Spleen (tissue), 11 donors: Measurements from ENCODE around the gene PTPDC1. TPM values are rescaled to one million over a fixed set of nuclear protein-coding genes. Genes with fewer than 3 reads are reported as not detected.
"Not testable (repeated sequence)": the region's sequence is repeated elsewhere in the genome, so short reads cannot be mapped to it uniquely, and the experiment has no call there.

Experiments used
- DNase-seq: peaks from one replicate; pipeline ENCODE4 v3.0.0-alpha.2; 2020
- H3K27ac ChIP-seq, 8 donors: fragments of 200-600 bp; sonication (generic) in 7 of 8; 1 replicate in 4 of 8; 2 replicates in 4 of 8; pipeline versions ENCODE4 v1.5.0 to v1.8.0; 2016 to 2021; ENCODE audit warnings: inconsistent platforms in 4 of 8, mild to moderate bottlenecking in 4 of 8, moderate library complexity in 1 of 8
- H3K27me3 ChIP-seq, 7 donors: fragments of 200-600 bp; sonication (generic) in 6 of 7; replicated peaks in 1 of 7; 1 replicate in 4 of 7; 2 replicates in 3 of 7; pipeline versions ENCODE4 v1.5.0 to v1.8.0; 2016 to 2021; ENCODE audit warnings: inconsistent platforms in 3 of 7, mild to moderate bottlenecking in 1 of 7
- H3K36me3 ChIP-seq, 6 donors: fragments of 200-600 bp; sonication (generic) in 5 of 6; 1 replicate in 4 of 6; 2 replicates in 2 of 6; pipeline versions ENCODE4 v1.5.0 to v1.8.0; 2016 to 2021; ENCODE audit warnings: inconsistent platforms in 2 of 6
- H3K4me1 ChIP-seq, 6 donors: fragments of 200-600 bp; sonication (generic) in 5 of 6; 1 replicate in 3 of 6; 2 replicates in 3 of 6; pipeline versions ENCODE4 v1.5.0 to v1.8.0; 2016 to 2021; ENCODE audit warnings: inconsistent platforms in 3 of 6
- H3K4me3 ChIP-seq, 8 donors: fragments of 200-600 bp; sonication (generic) in 7 of 8; 1 replicate in 4 of 8; 2 replicates in 4 of 8; pipeline versions ENCODE4 v1.5.0 to v1.8.0; 2016 to 2021; ENCODE audit warnings: inconsistent platforms in 4 of 8, mild to moderate bottlenecking in 4 of 8, moderate library complexity in 2 of 8
- H3K9me3 ChIP-seq, 8 donors: fragments of 200-600 bp; sonication (generic) in 7 of 8; 1 replicate in 4 of 8; 2 replicates in 4 of 8; pipeline versions ENCODE4 v1.5.0 to v1.8.0; 2016 to 2021; ENCODE audit warnings: inconsistent platforms in 4 of 8
- POLR2A ChIP-seq, 3 donors: fragments of 450-650 bp; IDR thresholded peaks; one replicate each; pipeline ENCODE4 v1.5.1; 2017; ENCODE audit warnings: antibody characterized with exemption in 3 of 3, mild to moderate bottlenecking in 1 of 3
- POLR2AphosphoS5 ChIP-seq, 3 donors: sonication (generic); formaldehyde crosslinking; IDR thresholded peaks; one replicate each; pipeline ENCODE4 v1.5.1; 2017; ENCODE audit warnings: antibody characterized with exemption in 3 of 3
- WGBS, 5 donors: extraction: QIAGEN DNeasy Blood & Tissue Kit in 3 of 5; methylation state at CpG; one replicate each; pipeline versions ENCODE4 v1.1.5 to v1.1.7; 2013 to 2018; 5-methylcytosine and 5-hydroxymethylcytosine counted together
- intact Hi-C: fragments of 100-400 bp; cut with DNase I; formaldehyde crosslinking; loops from one replicate; pipeline ENCODE4 v1.15.0; 2023; ENCODE audit warnings: low total_unique reads
- polyA plus RNA-seq, 3 donors: library from polyadenylated mRNA; stranded (reverse); fragments of 200-250 nt; gene quantifications; one replicate each; pipeline ENCODE4 v1.2.1, GENCODE V29; 2013
- total RNA-seq, 7 donors: library from RNA; depleted of rRNA in 3 of 7; stranded (reverse); fragments of >200 nt in 3 of 7; fragmentation: NEBNext Ultra II Directional in 4 of 7; extraction: Animal tissue kit (Norgen Biotek cat#: 25700) in 4 of 7; gene quantifications; one replicate each; pipeline versions ENCODE4 v1.1.0 to v1.2.1, GENCODE V29; 2016 to 2021
- TF ChIP-seq, protein P1 (sequence below), 11 experiments: fragments of 200-600 bp in 7 of 11; fragments of 450-650 bp in 4 of 11; sonication (generic) in 4 of 11; IDR thresholded peaks in 8 of 11; conservative IDR thresholded peaks in 3 of 11; 1 replicate in 7 of 11; 2 replicates in 4 of 11; pipeline versions ENCODE4 v1.4.0 to v1.8.0; 2016 to 2021; ENCODE audit warnings: antibody characterized with exemption in 11 of 11, inconsistent platforms in 4 of 11, mild to moderate bottlenecking in 1 of 11
- donor health status: healthy with polysubstance abuse.
- donor health status: DM: no; HTN: no; CAD: no; lungs with moderate emphysema.
- donor health status: DM: no; HTN: no; CAD: no.
- donor health status: Bipolar disorder and iron deficiency.
- donor health status: healthy.
- donor health status: DM: no; HTN: no; CAD: no.
- donor health status: DM: yes; HTN: yes; CAD: no.

PTPDC1 gene
- total and polyA plus RNA-seq, 10 donors = 1.9 to 10.5 (median 6.0) TPM

DNA sequence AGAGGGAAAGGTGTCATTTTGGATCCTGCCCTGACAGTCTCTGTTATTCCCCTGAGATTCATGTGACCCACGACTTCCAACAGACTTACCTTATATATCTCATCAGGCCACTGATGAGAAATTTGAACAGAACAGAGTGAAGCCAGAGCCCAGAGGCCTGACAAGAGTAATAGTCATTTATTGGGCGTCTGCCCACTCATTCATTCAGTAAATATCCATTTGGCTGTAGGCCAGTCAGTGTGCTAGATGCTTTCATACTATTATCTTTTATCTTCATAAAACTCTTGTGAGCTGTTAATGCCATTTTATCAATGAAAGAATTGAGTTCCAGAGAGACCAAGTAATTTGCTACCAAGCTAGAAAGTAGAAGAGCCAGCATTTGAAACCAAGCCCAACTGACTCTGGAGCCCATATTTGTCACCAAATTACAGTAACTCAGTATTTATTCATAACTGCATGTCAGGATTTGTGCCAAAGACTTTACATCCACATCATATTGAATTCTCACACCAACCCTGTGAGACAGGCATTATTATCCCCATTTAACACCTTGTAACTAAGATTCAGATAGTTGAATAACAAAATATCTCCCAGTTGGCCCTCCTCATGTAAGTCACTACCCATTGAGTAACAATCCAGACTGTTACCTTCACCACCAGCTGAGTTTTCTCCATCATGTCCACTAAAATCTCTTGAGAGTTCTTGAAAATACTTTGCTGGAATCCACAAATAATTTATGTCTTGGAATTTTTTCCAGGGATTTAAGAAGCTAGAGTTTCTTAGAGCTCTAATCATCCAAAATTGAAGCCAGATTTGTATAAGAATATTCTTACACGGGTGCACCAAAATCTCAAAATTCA lies 2.5 kb downstream of the PTPDC1 start:
- Histone ChIP-seq H3K27me3 (no peaks in the 10 kb centered on the region), H3K36me3 (peaks cover 0 to 7% (median 0%) of the 10 kb centered on the region in 6 donors), H3K9me3 (no peaks in the 10 kb centered on the region), H3K27ac (no peak overlapping the region), H3K4me1 (peaks cover 0 to 17% (median 0%) of the 10 kb centered on the region in 6 donors), H3K4me3 (no peak overlapping the region)
- DNase-seq = no peak
- intact Hi-C loops = no loop called here
- WGBS, 5 donors = 61 to 84% (median 78%) methylated on average over 3 of the region's 3 CpGs
- TF ChIP-seq, protein P1, sequence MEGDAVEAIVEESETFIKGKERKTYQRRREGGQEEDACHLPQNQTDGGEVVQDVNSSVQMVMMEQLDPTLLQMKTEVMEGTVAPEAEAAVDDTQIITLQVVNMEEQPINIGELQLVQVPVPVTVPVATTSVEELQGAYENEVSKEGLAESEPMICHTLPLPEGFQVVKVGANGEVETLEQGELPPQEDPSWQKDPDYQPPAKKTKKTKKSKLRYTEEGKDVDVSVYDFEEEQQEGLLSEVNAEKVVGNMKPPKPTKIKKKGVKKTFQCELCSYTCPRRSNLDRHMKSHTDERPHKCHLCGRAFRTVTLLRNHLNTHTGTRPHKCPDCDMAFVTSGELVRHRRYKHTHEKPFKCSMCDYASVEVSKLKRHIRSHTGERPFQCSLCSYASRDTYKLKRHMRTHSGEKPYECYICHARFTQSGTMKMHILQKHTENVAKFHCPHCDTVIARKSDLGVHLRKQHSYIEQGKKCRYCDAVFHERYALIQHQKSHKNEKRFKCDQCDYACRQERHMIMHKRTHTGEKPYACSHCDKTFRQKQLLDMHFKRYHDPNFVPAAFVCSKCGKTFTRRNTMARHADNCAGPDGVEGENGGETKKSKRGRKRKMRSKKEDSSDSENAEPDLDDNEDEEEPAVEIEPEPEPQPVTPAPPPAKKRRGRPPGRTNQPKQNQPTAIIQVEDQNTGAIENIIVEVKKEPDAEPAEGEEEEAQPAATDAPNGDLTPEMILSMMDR (IDR thresholded peaks at IDR 0.05 in 8 of 11, conservative IDR thresholded peaks at IDR 0.05 in 3 of 11) = no peak
- TF ChIP-seq POLR2A (IDR thresholded peaks at IDR 0.05) (no peak), POLR2AphosphoS5 (IDR thresholded peaks at IDR 0.05) (no peak)

DNA sequence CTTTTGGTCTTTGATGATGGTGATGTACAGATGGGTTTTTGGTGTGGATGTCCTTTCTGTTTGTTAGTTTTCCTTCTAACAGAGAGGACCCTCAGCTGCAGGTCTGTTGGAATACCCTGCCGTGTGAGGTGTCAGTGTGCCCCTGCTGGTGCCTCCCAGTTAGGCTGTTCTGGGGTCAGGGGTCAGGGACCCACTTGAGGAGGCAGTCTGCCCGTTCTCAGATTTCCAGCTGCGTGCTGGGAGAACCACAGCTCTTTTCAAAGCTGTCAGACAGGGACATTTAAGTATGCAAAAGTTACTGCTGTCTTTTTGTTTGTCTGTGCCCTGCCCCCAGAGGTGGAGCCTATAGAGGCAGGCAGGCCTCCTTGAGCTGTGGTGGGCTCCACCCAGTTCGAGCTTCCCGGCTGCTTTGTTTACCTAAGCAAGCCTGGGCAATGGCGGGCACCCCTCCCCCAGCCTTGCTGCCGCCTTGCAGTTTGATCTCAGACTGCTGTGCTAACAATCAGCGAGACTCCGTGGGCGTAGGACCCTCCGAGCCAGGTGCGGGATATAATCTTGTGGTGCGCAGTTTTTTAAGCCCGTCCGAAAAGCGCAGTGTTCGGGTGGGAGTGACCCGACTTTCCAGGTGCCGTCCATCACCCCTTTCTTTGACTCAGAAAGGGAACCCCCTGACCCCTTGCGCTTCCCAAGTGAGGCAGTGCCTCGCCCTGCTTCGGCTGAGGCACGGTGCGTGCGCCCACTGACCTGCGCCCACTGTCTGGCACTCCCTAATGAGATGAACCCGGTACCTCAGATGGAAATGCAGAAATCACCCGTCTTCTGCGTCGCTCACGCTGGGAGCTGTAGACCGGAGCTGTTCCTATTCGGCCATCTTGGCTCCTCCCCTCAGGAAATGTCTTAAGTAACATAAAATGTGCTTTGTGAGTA lies 10.2 kb downstream of the PTPDC1 start:
- DNase-seq, H3K27me3 ChIP-seq, H3K27ac ChIP-seq, intact Hi-C loops, H3K4me1 ChIP-seq, H3K9me3 ChIP-seq, H3K4me3 ChIP-seq: not testable (repeated sequence)
- 89 to 93% (median 92%) methylated on average over 17 to 30 of the region's 33 CpGs for WGBS, 5 donors
- H3K36me3 ChIP-seq = peaks cover 0 to 32% (median 2%) of the 10 kb centered on the region in 6 donors

DNA sequence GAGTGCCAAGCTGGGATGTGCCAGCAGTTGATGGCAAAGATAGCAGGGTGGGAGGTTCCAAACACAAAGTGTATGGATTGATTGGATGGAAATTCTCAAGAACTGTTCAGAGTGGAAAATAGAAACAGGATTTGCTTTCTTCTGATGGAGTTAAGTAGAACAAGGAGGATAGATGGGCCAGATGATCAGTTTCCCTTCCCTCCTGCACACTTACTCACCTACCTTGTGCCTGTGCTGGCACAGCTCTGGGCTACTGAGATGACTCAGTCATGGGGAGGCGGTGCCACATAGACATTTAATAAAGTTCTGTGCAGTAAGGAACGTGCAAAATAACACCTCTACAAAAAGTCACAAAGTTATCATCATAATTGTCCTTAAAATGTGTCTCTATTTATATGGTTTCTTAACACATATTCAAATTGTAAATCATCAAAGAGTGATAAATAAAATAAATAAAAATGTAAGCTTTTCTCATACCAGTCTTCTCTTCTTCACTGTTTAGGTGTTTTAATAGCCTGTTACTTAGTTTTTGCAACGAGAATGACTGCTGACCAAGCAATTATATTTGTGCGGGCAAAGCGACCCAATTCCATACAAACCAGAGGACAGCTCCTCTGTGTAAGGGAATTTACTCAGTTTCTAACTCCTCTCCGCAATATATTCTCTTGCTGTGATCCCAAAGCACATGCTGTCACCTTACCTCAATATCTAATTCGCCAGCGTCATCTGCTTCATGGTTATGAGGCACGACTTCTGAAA lies 12.7 kb downstream of the PTPDC1 start:
- Histone ChIP-seq H3K4me3 (no peak overlapping the region), H3K27me3 (no peaks in the 10 kb centered on the region), H3K27ac (no peak overlapping the region), H3K9me3 (no peaks in the 10 kb centered on the region), H3K36me3 (peaks cover 0 to 32% (median 2%) of the 10 kb centered on the region in 6 donors), H3K4me1 (no peaks in the 10 kb centered on the region)
- 91 to 98% (median 93%) methylated on average over 9 of the region's 9 CpGs for WGBS, 5 donors
- TF ChIP-seq POLR2A (IDR thresholded peaks at IDR 0.05) (no peak), POLR2AphosphoS5 (IDR thresholded peaks at IDR 0.05) (no peak)
- TF ChIP-seq, protein P1 (IDR thresholded peaks at IDR 0.05 in 8 of 11, conservative IDR thresholded peaks at IDR 0.05 in 3 of 11) = no peak
- no peak for DNase-seq
- intact Hi-C loops = no loop called here

DNA sequence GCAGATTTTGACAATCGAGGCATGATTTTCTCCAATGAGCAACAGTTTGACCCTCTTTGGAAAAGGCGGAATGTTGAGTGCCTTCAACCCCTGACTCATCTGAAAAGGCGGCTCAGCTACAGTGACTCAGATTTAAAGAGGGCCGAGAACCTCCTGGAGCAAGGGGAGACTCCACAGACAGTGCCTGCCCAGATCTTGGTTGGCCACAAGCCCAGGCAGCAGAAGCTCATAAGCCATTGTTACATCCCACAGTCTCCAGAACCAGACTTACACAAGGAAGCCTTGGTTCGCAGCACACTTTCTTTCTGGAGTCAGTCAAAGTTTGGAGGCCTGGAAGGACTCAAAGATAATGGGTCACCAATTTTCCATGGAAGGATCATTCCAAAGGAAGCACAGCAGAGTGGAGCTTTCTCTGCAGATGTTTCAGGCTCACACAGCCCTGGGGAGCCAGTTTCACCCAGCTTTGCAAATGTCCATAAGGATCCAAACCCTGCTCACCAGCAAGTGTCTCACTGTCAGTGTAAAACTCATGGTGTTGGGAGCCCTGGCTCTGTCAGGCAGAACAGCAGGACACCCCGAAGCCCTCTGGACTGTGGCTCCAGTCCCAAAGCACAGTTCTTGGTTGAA lies 13.6 kb downstream of the PTPDC1 start:
- H3K4me3 ChIP-seq = no peak overlapping the region
- intact Hi-C loops = no loop called here
- TF ChIP-seq, protein P1 (IDR thresholded peaks at IDR 0.05 in 8 of 11, conservative IDR thresholded peaks at IDR 0.05 in 3 of 11) = no peak
- no peak for TF ChIP-seq POLR2A (IDR thresholded peaks at IDR 0.05)
- TF ChIP-seq POLR2AphosphoS5 (IDR thresholded peaks at IDR 0.05) = no peak
- DNase-seq = no peak
- peaks cover 0 to 32% (median 2%) of the 10 kb centered on the region in 6 donors for H3K36me3 ChIP-seq
- no peaks in the 10 kb centered on the region for H3K9me3 ChIP-seq
- WGBS, 5 donors = 88 to 93% (median 90%) methylated on average over 6 of the region's 6 CpGs
- H3K27ac ChIP-seq = no peak overlapping the region
- no peaks in the 10 kb centered on the region for H3K4me1 ChIP-seq
- H3K27me3 ChIP-seq = no peaks in the 10 kb centered on the region
